ENCODE results near the gene ASGR2.
A peak's percentile ranks its signal among the peaks of the same experiment; 100 is the strongest.
"Not testable (repeated sequence)": the region's sequence is repeated elsewhere in the genome, so short reads cannot be mapped to it uniquely, and the experiment has no call there.

ASGR2 gene, protein sequence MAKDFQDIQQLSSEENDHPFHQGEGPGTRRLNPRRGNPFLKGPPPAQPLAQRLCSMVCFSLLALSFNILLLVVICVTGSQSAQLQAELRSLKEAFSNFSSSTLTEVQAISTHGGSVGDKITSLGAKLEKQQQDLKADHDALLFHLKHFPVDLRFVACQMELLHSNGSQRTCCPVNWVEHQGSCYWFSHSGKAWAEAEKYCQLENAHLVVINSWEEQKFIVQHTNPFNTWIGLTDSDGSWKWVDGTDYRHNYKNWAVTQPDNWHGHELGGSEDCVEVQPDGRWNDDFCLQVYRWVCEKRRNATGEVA

DNA sequence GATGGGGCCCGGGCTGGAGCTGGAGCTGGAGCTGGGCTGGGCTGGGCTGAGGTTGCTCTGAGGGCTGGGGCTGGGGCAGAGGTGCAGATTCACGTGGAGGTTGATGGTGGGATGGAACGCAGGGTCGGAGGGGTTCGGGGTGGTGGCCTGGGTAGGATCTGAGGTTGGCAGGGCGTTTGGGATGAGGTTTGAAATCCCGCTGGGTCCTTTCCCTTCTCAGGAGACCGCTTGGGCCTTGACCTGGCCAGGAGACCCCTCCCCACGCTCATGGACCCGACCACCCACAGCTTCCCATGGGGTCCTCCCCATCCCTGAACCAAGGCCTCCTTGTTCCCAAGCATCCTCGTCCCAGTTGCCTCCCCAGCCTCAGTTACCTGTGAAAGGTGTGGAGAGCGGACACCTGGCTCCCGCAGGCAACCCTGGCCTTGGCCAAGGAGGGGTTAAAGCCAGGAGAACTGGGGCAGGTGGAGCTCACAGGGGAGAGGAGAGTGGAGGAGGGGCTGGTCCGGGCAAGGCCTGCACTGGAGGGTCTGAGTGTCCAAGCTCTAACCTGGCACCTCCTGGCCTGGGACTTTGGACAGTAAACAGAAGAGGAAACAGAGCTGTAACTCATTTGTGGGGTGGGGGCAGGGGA, at the start of gene ASGR2:
TSS of gene ASGR2 (minus strand) at position 582 of the 634 bp plus-strand sequence. CDS start 582 bp downstream, outside the sequence.
- Histone ChIP-seq H4K20me1 (no peaks in the 10 kb centered on the region), H3K36me3 (peaks cover 0 to 7% (median 0%) of the 10 kb centered on the region in 11 experiments; a peak in 2 of 22 replicates), H3K27me3 (no peaks in the 10 kb centered on the region), H3K4me2 (peak within 1 kb of the TSS; percentile 93 to 99 (median 95)), H3K4me1 (peaks cover 47 to 99% (median 86%) of the 10 kb centered on the region in 10 experiments), H3K27ac (peak within 1 kb of the TSS; percentile 78 to 99 (median 91); a peak in 21 of 22 replicates), H3K4me3 (peak within 1 kb of the TSS in 7 of 10 experiments; percentile 34 to 65 (median 47); a peak in 14 of 20 replicates), H3K9ac (peak within 1 kb of the TSS; percentile 61 to 85 (median 75); a peak in 20 of 22 replicates), H3K9me3 (replicated peaks in 1 of 11) (peaks cover 0 to 28% (median 8%) of the 10 kb centered on the region in 11 experiments; a peak in 13 of 22 replicates)
- TF ChIP-seq Cebpa-rat (IDR thresholded peaks at IDR 0.05): no peak

DNA sequence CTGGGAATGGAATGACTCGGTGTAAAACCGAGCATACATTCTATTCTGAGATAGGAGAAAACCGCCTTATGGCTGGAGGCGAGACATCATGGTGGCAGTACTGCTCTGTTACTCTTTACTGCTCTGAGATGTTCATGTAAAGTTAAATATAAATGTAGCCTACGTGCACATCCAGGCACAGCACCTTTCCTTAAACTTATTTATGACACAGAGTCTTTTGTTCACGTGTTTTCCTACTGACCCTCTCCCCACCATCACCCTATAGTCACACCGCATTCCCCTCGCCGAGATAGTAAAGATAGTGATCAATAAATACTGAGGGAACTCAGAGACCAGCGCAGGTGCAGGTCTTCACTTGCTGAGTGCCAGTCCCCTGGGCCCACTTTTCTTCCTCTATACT, 44.9 kb upstream of the ASGR2 start:
- H3K9ac ChIP-seq; H3K4me3 ChIP-seq; H4K20me1 ChIP-seq; H3K9me3 ChIP-seq (replicated peaks in 1 of 11); H3K27ac ChIP-seq; H3K27me3 ChIP-seq; H3K36me3 ChIP-seq: not testable (repeated sequence)
- peak overlapping the region in 3 of 11 experiments; percentile 18 to 38 (median 33); a peak in 5 of 22 replicates for H3K4me2 ChIP-seq
- peaks cover 0 to 11% (median 3%) of the 10 kb centered on the region in 10 experiments; a peak in 5 of 20 replicates for H3K4me1 ChIP-seq

DNA sequence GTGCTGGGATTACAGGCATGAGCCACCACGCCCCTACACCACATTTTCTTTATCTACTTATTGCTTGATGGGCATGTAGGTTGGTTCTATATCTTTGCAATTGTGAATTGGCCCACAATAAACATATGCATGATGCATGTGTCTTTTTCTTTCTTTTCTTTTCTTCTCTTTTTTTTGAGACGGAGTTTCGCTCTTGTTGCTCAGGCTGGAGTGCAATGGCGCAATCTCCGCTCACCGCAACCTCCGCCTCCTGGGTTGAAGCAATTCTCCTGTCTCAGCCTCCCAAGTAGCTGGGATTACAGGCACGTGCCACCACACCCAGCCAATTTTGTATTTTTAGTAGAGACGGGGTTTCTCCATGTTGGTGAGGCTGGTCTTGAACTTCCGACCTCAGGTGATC, 43.8 kb upstream of the ASGR2 start:
- H3K36me3 ChIP-seq; H4K20me1 ChIP-seq; H3K27ac ChIP-seq; H3K4me2 ChIP-seq; H3K4me3 ChIP-seq; H3K9ac ChIP-seq; H3K27me3 ChIP-seq; H3K9me3 ChIP-seq (replicated peaks in 1 of 11): not testable (repeated sequence)
- peaks cover 0 to 11% (median 3%) of the 10 kb centered on the region in 10 experiments; a peak in 5 of 20 replicates for H3K4me1 ChIP-seq

DNA sequence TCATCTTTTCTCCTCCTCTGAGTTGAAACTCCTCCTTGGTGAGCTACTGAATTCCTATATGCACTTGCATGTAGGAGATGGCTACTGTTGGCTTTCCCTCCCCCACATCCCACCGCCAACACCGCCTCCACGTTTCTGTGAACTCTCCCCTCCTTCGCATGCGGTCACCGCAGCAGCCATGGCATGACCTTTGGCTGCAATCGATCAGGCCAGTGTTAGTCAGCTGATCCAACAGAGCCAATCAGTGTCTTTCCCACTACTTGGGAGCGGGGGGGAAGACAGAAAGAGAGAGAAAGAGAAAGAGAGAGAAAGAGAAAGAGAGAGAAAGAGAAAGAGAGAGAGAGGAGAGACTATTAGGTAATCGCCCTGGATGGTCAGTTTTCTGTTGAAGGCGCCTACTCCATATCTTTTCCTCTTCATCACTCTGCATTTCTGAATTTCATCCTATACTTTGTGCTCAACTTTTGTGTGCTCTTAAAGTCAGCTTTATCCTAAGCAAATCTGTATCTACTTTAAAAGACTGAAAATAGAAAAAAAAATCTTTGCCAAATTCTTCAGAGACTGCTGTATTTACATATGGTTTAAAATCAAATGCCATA, 41.8 kb upstream of the ASGR2 start:
- no peaks in the 10 kb centered on the region for H4K20me1 ChIP-seq

DNA sequence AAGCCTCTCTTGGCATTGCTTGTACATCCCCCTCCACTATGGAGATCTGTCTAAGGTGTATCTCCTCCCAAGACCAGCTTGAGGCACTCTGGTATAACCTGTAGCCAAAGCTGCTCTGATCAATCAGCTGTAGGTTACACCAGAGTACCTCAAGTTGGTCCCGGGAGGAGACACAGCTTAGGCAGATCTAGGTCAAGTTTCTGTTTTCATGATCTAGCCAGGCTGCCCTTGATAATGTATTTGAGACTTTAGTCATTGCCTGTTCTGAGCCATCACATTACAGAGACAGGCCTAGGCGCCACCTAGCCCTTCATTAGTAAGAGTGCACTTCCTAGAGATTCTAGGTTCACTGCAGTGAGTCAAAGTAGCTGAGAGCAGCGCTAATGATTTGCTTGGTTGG, 33.1 kb upstream of the ASGR2 start:
- TF ChIP-seq Cebpa-rat (IDR thresholded peaks at IDR 0.05): no peak
- H3K27ac ChIP-seq: no peak overlapping the region
- H3K9ac ChIP-seq: no peak overlapping the region
- H3K4me2 ChIP-seq: no peak overlapping the region
- no peaks in the 10 kb centered on the region for H3K9me3 ChIP-seq (replicated peaks in 1 of 11)
- H3K4me1 ChIP-seq: peaks cover 0 to 6% (median 0%) of the 10 kb centered on the region in 10 experiments; a peak in 2 of 20 replicates
- no peak overlapping the region for H3K4me3 ChIP-seq
- no peaks in the 10 kb centered on the region for H3K36me3 ChIP-seq
- no peaks in the 10 kb centered on the region for H3K27me3 ChIP-seq
- no peaks in the 10 kb centered on the region for H4K20me1 ChIP-seq

More for the DNA sequence above, 41.8 kb upstream of the ASGR2 start:
- no peak overlapping the region for H3K27ac ChIP-seq
- no peaks in the 10 kb centered on the region for H3K36me3 ChIP-seq
- H3K4me3 ChIP-seq: no peak overlapping the region
- H3K4me2 ChIP-seq: no peak overlapping the region
- peaks cover 0 to 11% (median 3%) of the 10 kb centered on the region in 10 experiments; a peak in 5 of 20 replicates for H3K4me1 ChIP-seq
- H3K9ac ChIP-seq: no peak overlapping the region
- TF ChIP-seq Cebpa-rat (IDR thresholded peaks at IDR 0.05): no peak
- no peaks in the 10 kb centered on the region for H3K27me3 ChIP-seq
- no peaks in the 10 kb centered on the region for H3K9me3 ChIP-seq (replicated peaks in 1 of 11)

DNA sequence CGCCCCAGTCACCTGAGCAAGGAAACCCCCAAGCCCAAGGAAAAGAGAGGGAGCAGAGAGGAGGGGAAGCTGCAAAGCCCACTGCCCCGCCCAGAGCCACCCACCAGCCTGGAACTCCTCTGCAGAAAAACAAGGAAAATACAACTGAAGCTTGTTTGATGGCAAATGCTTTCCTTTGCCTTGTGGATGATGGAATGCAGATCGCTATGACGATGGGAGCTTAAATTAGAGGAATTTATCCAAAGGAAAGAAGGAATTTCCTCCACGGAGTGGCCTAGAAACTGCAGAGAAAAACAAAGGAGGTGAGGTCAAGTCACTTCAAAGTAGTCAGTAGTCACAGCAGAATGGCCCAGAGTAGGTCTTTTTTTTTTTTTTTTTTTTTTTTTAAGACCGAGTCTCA, 31.5 kb upstream of the ASGR2 start:
- no peaks in the 10 kb centered on the region; a peak in 1 of 22 replicates for H3K27me3 ChIP-seq
- no peak overlapping the region for H3K4me2 ChIP-seq

DNA sequence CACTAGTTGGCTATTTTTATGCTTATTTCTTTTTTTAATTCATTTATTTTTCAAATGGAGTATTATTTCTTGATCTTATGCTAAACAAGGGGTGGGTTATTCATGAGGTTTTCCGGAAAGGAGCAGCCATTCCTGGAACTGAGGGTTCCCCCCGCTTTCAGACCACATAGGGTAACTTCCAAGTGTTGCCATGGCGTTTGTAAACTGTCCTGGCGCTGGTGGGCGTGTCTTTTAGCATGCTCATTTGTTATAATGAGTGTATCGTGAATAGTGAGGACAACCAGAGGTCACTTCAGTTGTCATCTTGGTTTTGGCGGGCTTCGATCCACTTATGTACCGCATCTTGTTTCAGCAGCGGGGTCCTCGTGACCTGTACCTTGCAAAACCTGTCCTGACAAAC, 29.6 kb upstream of the ASGR2 start:
- H3K4me3 ChIP-seq: no peak overlapping the region
- TF ChIP-seq Cebpa-rat (IDR thresholded peaks at IDR 0.05): no peak

More for the DNA sequence above, 31.5 kb upstream of the ASGR2 start:
- H3K4me3 ChIP-seq: no peak overlapping the region
- H3K4me1 ChIP-seq: peaks cover 0 to 6% (median 0%) of the 10 kb centered on the region in 10 experiments; a peak in 2 of 20 replicates
- no peak for TF ChIP-seq Cebpa-rat (IDR thresholded peaks at IDR 0.05)
- H3K27ac ChIP-seq: no peak overlapping the region
- H3K36me3 ChIP-seq: no peaks in the 10 kb centered on the region
- H3K9ac ChIP-seq: no peak overlapping the region
- no peaks in the 10 kb centered on the region for H3K9me3 ChIP-seq (replicated peaks in 1 of 11)
- H4K20me1 ChIP-seq: no peaks in the 10 kb centered on the region

DNA sequence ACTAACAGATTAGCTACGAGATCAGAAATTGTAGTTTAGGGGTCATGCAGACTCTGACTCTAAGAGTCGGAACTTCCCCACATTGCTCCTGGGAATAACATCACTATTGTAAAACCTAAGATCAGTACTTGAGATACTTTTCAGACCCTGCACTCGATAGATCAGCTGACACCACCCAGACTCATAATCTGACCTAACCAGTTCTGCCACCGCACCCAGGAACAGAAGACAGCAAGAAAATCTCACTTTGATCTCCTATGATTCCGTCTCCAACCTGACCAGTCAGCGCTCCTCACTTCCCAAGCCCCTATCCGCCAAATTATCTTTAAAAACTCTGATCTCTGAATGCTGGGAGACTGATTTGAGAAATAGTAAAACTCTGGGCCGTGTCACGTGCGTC, 27.2 kb upstream of the ASGR2 start:
- no peaks in the 10 kb centered on the region for H3K9me3 ChIP-seq (replicated peaks in 1 of 11)
- TF ChIP-seq Cebpa-rat (IDR thresholded peaks at IDR 0.05): no peak
- no peak overlapping the region for H3K9ac ChIP-seq
- peaks cover 0 to 32% (median 14%) of the 10 kb centered on the region in 10 experiments; a peak in 10 of 20 replicates for H3K4me1 ChIP-seq
- H4K20me1 ChIP-seq: no peaks in the 10 kb centered on the region
- H3K27me3 ChIP-seq: no peaks in the 10 kb centered on the region; a peak in 1 of 22 replicates
- no peak overlapping the region for H3K4me2 ChIP-seq
- no peak overlapping the region for H3K27ac ChIP-seq
- no peaks in the 10 kb centered on the region for H3K36me3 ChIP-seq
- no peak overlapping the region for H3K4me3 ChIP-seq

More for the DNA sequence above, 29.6 kb upstream of the ASGR2 start:
- H3K27me3 ChIP-seq: no peaks in the 10 kb centered on the region; a peak in 1 of 22 replicates
- H3K4me1 ChIP-seq: peaks cover 0 to 12% (median 2%) of the 10 kb centered on the region in 10 experiments; a peak in 8 of 20 replicates
- H3K9ac ChIP-seq: no peak overlapping the region
- H3K4me2 ChIP-seq: no peak overlapping the region
- H3K27ac ChIP-seq: no peak overlapping the region
- H3K36me3 ChIP-seq: no peaks in the 10 kb centered on the region
- no peaks in the 10 kb centered on the region for H3K9me3 ChIP-seq (replicated peaks in 1 of 11)
- no peaks in the 10 kb centered on the region for H4K20me1 ChIP-seq

DNA sequence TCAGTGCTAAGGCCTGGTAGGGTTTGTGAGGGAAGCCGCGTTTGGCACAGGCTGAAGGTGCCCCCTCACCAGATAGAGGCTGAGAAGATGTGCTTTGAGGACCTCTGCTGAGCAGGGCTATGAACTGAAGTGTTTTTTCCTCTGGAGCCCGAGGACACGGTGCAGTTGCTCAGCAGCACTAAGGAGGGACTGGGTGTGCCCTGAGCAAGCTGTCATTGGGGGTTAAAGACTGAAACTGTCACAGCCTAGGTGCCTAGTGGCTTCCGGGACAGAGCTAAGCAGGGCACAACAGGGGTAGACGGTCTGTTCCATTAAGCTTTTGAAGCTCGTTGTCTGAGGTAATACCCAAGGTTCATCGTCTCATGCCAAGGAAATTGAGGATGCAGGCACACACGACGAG, 24.8 kb upstream of the ASGR2 start:
- Histone ChIP-seq H3K4me3 (no peak overlapping the region), H3K36me3 (no peaks in the 10 kb centered on the region), H3K4me1 (peaks cover 8 to 52% (median 28%) of the 10 kb centered on the region in 10 experiments; a peak in 18 of 20 replicates), H3K4me2 (peak overlapping the region in 5 of 11 experiments; percentile 2 to 94 (median 76); a peak in 9 of 22 replicates), H3K27me3 (no peaks in the 10 kb centered on the region; a peak in 1 of 22 replicates), H3K9me3 (replicated peaks in 1 of 11) (no peaks in the 10 kb centered on the region), H3K27ac (peak overlapping the region in 3 of 11 experiments; percentile 7 to 40 (median 26); a peak in 3 of 22 replicates), H3K9ac (0 out of 22 replicates have a peak overlapping the region, but pooled peaks of 1 of the 11 experiments have one; percentile 1), H4K20me1 (no peaks in the 10 kb centered on the region)
- TF ChIP-seq Cebpa-rat (IDR thresholded peaks at IDR 0.05): no peak

Measured in BLaER1 treated with 17β-estradiol and CSF1 and Interleukin-3, amounts not matched to agents 10 nM and 100 nM (cell line).